K562 (cell line): ENCODE results near the gene PCBP3. TPM values are rescaled to one million over a fixed set of nuclear protein-coding genes. Genes with fewer than 3 reads are reported as not detected.

Source experiments
- ATAC-seq: fragments of 200-7000 bp; cut with Tn5 transposase; 3 replicates; pipeline ENCODE4 v1.9.1; 2020; ENCODE audit warnings: moderate library complexity
- BruUV-seq: library from RNA; stranded (reverse); fragments of 400-500 nt; replicated peaks from 2 replicates; lab custom pipeline; 2021; lab: Mats Ljungman, UMichigan
- CTCF ChIA-PET: fragments of 300-600 bp; formaldehyde crosslinking; extraction: SDS; loops from one replicate; lab custom pipeline; 2021; ENCODE audit warnings: low intra/inter-chr PET ratio; lab: Yijun Ruan, JAX
- POLR2A ChIA-PET: fragments of 300-600, 350-650 bp; sonication (Branson Sonifier 250); formaldehyde crosslinking; extraction: SDS; loops from one replicate; lab custom pipeline; 2021; ENCODE audit warnings: antibody characterized with exemption, inconsistent platforms; lab: Yijun Ruan, JAX
- DNase-seq, 4 experiments: peaks; one replicate each; pipeline versions ENCODE4 v3.0.0 to v3.0.0-alpha.2; 2011 to 2018; ENCODE audit warnings: low spot score in 3 of 4, mixed read lengths in 3 of 4; ENCODE audit errors: extremely low read depth in 1 of 4
- FAIRE-seq: peaks from 2 replicates; lab custom pipeline; 2011; peaks lifted over from hg19 to GRCh38; lab: Jason Lieb, UNC
- H2AFZ ChIP-seq: 2 replicates; pipeline ENCODE4 v1.6.0; 2011; ENCODE audit warnings: low read depth, low read length, control low read depth, inconsistent platforms
- H3K27ac ChIP-seq: fragments of 200-600 bp; 3 replicates; pipeline ENCODE4 v1.8.0; 2011; ENCODE audit warnings: low read depth, mild to moderate bottlenecking, control low read depth, inconsistent platforms, low read length, moderate library complexity, mixed read lengths; ENCODE audit errors: extremely low read depth
- H3K27me3 ChIP-seq, 2 experiments: fragments of 300-600 bp in 1 of 2; 2 replicates in 1 of 2; 3 replicates in 1 of 2; pipeline versions ENCODE4 v1.6.0 to v1.8.0; 2011; ENCODE audit warnings: inconsistent platforms in 2 of 2, low read length in 2 of 2, mild to moderate bottlenecking in 1 of 2, mixed read lengths in 1 of 2, moderate library complexity in 1 of 2; ENCODE audit not compliant: control insufficient read depth in 2 of 2, insufficient read depth in 2 of 2
- H3K36me3 ChIP-seq: fragments of 300-600 bp; 3 replicates; pipeline ENCODE4 v1.8.0; 2011; ENCODE audit warnings: mild to moderate bottlenecking, low read length, inconsistent platforms; ENCODE audit not compliant: control insufficient read depth, insufficient read depth
- H3K4me1 ChIP-seq, 2 experiments: fragments of 200-600 bp in 1 of 2; replicated peaks in 1 of 2; 2 replicates in 1 of 2; 3 replicates in 1 of 2; pipeline versions ENCODE4 v1.5.1 to v1.8.0; 2011; ENCODE audit warnings: inconsistent platforms in 2 of 2, low read length in 2 of 2, mild to moderate bottlenecking in 1 of 2, mixed read lengths in 1 of 2, moderate library complexity in 1 of 2; ENCODE audit not compliant: control insufficient read depth in 2 of 2, insufficient read depth in 2 of 2
- H3K4me2 ChIP-seq: 2 replicates; pipeline ENCODE4 v1.6.1; 2011; ENCODE audit warnings: low read length, control low read depth, inconsistent platforms, mixed read lengths; ENCODE audit not compliant: insufficient read depth
- H3K4me3 ChIP-seq: fragments of 200-600 bp; sonication (generic), shearing (Covaris generic); 2 replicates; pipeline ENCODE4 v1.5.1; 2016; ENCODE audit warnings: control low read depth, inconsistent platforms
- H3K79me2 ChIP-seq: fragments of 200-600 bp; 3 replicates; pipeline ENCODE4 v1.8.0; 2011; ENCODE audit warnings: low read length, inconsistent platforms; ENCODE audit not compliant: control insufficient read depth, insufficient read depth
- H3K9ac ChIP-seq, 2 experiments: 2 replicates each; pipeline versions ENCODE4 v1.6.0 to v1.6.1; 2011; ENCODE audit warnings: low read depth in 2 of 2, low read length in 2 of 2, control low read depth in 1 of 2, inconsistent platforms in 1 of 2, mild to moderate bottlenecking in 1 of 2, mixed read lengths in 1 of 2; ENCODE audit not compliant: insufficient read depth in 1 of 2
- H3K9me1 ChIP-seq: one replicate; pipeline ENCODE4 v1.6.0; 2011; ENCODE audit warnings: inconsistent platforms, mild to moderate bottlenecking, low read length, moderate library complexity; ENCODE audit not compliant: control insufficient read depth, insufficient read depth
- H3K9me3 ChIP-seq: replicated peaks from 2 replicates; pipeline ENCODE4 v1.5.1; 2011; ENCODE audit warnings: low read depth, low read length, inconsistent platforms; ENCODE audit not compliant: control insufficient read depth, insufficient read depth
- H4K20me1 ChIP-seq: replicated peaks from 2 replicates; pipeline ENCODE4 v1.6.1; 2011; ENCODE audit warnings: low read length, inconsistent platforms, mixed read lengths; ENCODE audit not compliant: control insufficient read depth, insufficient read depth
- CBX5 ChIP-seq: IDR thresholded peaks from 2 replicates; pipeline ENCODE4 v1.6.1; 2014; ENCODE audit warnings: low read depth, borderline replicate concordance
- FOXK2 ChIP-seq, 2 experiments: fragments of 450-650 bp; IDR thresholded peaks in 1 of 2; conservative IDR thresholded peaks in 1 of 2; 2 replicates each; pipeline ENCODE4 v1.6.1; 2016; ENCODE audit warnings: low read depth in 2 of 2, mild to moderate bottlenecking in 1 of 2
- HMGN3 ChIP-seq: IDR thresholded peaks from 2 replicates; pipeline ENCODE4 v1.6.1; 2011; ENCODE audit warnings: borderline replicate concordance, low read depth, mild to moderate bottlenecking, mixed read lengths, low read length; ENCODE audit not compliant: insufficient read length; ENCODE audit errors: extremely low read depth
- LEF1 ChIP-seq: fragments of 450-650 bp; IDR thresholded peaks from 2 replicates; pipeline ENCODE4 v1.6.1; 2016; ENCODE audit warnings: mild to moderate bottlenecking
- ZNF507 ChIP-seq: conservative IDR thresholded peaks from 2 replicates; pipeline ENCODE4 v1.6.1; 2017; ENCODE audit warnings: missing genetic modification characterization, missing compliant biosample characterization
- WGBS: fragments of 100-300 bp; shearing (Covaris generic); methylation state at CpG from one replicate; pipeline ENCODE4 v1.1.6; 2016; ENCODE audit warnings: low coverage, mixed read lengths; ENCODE audit not compliant: insufficient coverage; ENCODE audit errors: missing lambda C conversion rate; 5-methylcytosine and 5-hydroxymethylcytosine counted together
- in situ Hi-C: fragments of 300-500 bp; cut with MboI; formaldehyde crosslinking; loops from 4 replicates; pipeline ENCODE4 v1.15.0; 2018; ENCODE audit warnings: inconsistent platforms, mixed read lengths
- intact Hi-C: fragments of 100-400 bp; cut with micrococcal nuclease; formaldehyde crosslinking; loops from 2 replicates; pipeline ENCODE4 v1.14.2; 2022
- polyA plus RNA-seq, 8 experiments: library from polyadenylated mRNA; depleted of rRNA in 4 of 8; stranded (reverse) in 5 of 8; unstranded in 3 of 8; fragments of >200 nt; fragmentation: Nextera tagmentation in 2 of 8; fragmentation: Illumina TruSeq in 1 of 8; extraction: Ambion mirVana in 2 of 8; extraction: Trizol in 1 of 8; gene quantifications; 2 replicates each; pipeline versions ENCODE4 v1.2.1 to v1.2.3, GENCODE V29; 2011 to 2014; ENCODE audit warnings: inconsistent platforms in 1 of 8, missing spikeins in 1 of 8
- total RNA-seq, 7 experiments: library from RNA; depleted of rRNA in 6 of 7; stranded (reverse); fragments of >200 nt in 6 of 7; fragmentation: Illumina TruSeq in 2 of 7; extraction: Trizol in 2 of 7; gene quantifications; 2 replicates each; pipeline versions ENCODE4 v1.2.1 to v1.2.3, GENCODE V29; 2011 to 2021; ENCODE audit warnings: low replicate concordance in 1 of 7
- TF ChIP-seq, protein P1 (sequence below), 2 experiments: fragments of 450-650 bp; IDR thresholded peaks; 2 replicates each; pipeline ENCODE4 v1.6.1; 2016
- TF ChIP-seq, protein P2 (sequence below): fragments of 450-650 bp; IDR thresholded peaks from 2 replicates; pipeline ENCODE4 v1.7.0; 2016; ENCODE audit warnings: borderline replicate concordance
- TF ChIP-seq, protein P3 (sequence below): sonication (generic); formaldehyde crosslinking; IDR thresholded peaks from 2 replicates; pipeline ENCODE4 v1.8.1; 2023; ENCODE audit warnings: mild to moderate bottlenecking, missing genetic modification reagents, moderate library complexity

PCBP3 gene
- total and polyA plus RNA-seq, 9 of the 15 experiments (the other 6 are each of a cell fraction or from before 2014, with no cell fraction given) = 0.18 TPM; not detected in 8

DNA sequence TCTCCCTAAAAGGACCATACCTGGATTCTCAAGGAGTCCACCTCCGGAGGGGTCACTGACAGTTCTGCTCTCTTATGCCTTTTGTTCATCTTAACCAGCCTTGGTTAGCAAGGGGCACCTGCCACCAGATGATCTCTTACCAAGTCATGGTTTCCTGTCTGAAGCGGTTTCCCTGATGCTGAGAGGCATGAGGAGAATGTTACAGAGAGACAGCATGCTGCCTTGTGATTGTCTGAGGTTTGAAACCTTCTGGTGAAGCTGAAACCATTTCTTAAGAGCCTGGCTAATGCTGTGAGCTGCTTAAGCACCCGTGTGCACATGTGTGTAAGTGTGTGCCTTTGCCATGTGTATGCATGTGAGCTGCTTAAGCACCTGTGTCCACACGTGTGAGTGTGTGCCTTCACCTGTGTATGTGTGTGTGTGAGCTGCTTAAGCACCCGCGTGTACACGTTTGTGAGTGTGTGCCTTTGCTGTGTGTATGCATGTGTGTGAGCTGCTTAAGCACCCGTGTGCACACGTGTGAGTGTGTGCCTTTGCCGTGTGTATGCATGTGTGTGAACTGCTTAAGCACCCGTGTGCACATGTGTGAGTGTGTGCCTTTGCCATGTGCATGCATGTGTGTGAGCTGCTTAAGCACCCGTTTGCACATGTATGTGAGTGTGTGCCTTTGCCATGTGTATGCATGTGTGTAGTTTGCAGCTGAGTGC, 201.7 kb downstream of the PCBP3 start:
- CTCF ChIA-PET = no interaction called here
- ATAC-seq = no peak

DNA sequence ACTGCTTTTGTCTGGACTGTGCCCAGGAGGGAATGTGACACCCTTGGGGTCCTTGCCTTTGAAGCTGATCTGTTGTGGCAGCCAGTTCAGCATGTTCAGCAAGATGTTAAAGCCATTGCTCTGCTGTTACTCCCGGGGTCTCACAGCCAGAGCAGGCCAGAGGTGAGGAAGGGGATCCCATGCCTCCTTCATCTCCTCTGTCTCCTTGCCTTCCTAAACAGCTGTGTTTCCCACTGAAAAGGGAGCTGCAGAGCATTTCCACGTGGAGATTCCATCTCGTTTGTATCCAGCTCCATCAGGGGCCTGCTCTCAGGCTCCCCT, 202.2 kb downstream of the PCBP3 start:
- CTCF ChIA-PET = no interaction called here
- FAIRE-seq = no peak
- TF ChIP-seq FOXK2 (conservative IDR thresholded peaks at IDR 0.05 in 1 of 2, IDR thresholded peaks at IDR 0.05 in 1 of 2; ENCODE audit: low read depth in 2 of 2) (no peak), HMGN3 (no peak), CBX5 (no peak), ZNF507 (tag) (no peak)
- TF ChIP-seq, protein P1, sequence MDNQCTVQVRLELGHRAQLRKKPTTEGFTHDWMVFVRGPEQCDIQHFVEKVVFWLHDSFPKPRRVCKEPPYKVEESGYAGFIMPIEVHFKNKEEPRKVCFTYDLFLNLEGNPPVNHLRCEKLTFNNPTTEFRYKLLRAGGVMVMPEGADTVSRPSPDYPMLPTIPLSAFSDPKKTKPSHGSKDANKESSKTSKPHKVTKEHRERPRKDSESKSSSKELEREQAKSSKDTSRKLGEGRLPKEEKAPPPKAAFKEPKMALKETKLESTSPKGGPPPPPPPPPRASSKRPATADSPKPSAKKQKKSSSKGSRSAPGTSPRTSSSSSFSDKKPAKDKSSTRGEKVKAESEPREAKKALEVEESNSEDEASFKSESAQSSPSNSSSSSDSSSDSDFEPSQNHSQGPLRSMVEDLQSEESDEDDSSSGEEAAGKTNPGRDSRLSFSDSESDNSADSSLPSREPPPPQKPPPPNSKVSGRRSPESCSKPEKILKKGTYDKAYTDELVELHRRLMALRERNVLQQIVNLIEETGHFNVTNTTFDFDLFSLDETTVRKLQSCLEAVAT (IDR thresholded peaks at IDR 0.05) = no peak
- TF ChIP-seq, protein P2, sequence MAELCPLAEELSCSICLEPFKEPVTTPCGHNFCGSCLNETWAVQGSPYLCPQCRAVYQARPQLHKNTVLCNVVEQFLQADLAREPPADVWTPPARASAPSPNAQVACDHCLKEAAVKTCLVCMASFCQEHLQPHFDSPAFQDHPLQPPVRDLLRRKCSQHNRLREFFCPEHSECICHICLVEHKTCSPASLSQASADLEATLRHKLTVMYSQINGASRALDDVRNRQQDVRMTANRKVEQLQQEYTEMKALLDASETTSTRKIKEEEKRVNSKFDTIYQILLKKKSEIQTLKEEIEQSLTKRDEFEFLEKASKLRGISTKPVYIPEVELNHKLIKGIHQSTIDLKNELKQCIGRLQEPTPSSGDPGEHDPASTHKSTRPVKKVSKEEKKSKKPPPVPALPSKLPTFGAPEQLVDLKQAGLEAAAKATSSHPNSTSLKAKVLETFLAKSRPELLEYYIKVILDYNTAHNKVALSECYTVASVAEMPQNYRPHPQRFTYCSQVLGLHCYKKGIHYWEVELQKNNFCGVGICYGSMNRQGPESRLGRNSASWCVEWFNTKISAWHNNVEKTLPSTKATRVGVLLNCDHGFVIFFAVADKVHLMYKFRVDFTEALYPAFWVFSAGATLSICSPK = no peak
- TF ChIP-seq, protein P3, sequence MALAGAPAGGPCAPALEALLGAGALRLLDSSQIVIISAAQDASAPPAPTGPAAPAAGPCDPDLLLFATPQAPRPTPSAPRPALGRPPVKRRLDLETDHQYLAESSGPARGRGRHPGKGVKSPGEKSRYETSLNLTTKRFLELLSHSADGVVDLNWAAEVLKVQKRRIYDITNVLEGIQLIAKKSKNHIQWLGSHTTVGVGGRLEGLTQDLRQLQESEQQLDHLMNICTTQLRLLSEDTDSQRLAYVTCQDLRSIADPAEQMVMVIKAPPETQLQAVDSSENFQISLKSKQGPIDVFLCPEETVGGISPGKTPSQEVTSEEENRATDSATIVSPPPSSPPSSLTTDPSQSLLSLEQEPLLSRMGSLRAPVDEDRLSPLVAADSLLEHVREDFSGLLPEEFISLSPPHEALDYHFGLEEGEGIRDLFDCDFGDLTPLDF = no peak

More for the DNA sequence above, 201.7 kb downstream of the PCBP3 start:
- no peaks in the 10 kb centered on the region; the same call in 1 of the 2 replicates for H3K9me3 ChIP-seq
- no peak overlapping the region for H3K4me2 ChIP-seq
- no TSS peak for BruUV-seq
- under 1% methylated on average over 12 of the region's 12 CpGs for WGBS
- FAIRE-seq (no peak), DNase-seq (no peak)
- no peak overlapping the region for H3K9ac ChIP-seq
- in situ Hi-C loops = loop anchor here (25.0 kb wide), 1 partner anchor 883 kb away; no protein-coding TSS in a partner anchor
- no peaks in the 10 kb centered on the region for H4K20me1 ChIP-seq
- H3K4me1 ChIP-seq = no peaks in the 10 kb centered on the region
- no peaks in the 10 kb centered on the region for H3K9me1 ChIP-seq
- no peak overlapping the region for H2AFZ ChIP-seq
- no peaks in the 10 kb centered on the region for H3K36me3 ChIP-seq
- no peaks in the 10 kb centered on the region for H3K79me2 ChIP-seq
- peaks cover 11 to 32% of the 10 kb centered on the region in 2 experiments; a peak in 4 of 5 replicates for H3K27me3 ChIP-seq
- intact Hi-C loops = no loop called here
- H3K4me3 ChIP-seq = no peak overlapping the region
- H3K27ac ChIP-seq = no peak overlapping the region
- POLR2A ChIA-PET = interaction anchor here (1.1 kb wide), 1 partner anchor 25 kb away, joined by 3 read pairs; no protein-coding TSS in a partner anchor
- TF ChIP-seq LEF1 = no peak

More for the DNA sequence above, 202.2 kb downstream of the PCBP3 start:
- no peak overlapping the region for H3K4me3 ChIP-seq
- peaks cover 11 to 32% of the 10 kb centered on the region in 2 experiments; a peak in 4 of 5 replicates for H3K27me3 ChIP-seq
- no peak overlapping the region for H3K9ac ChIP-seq
- DNase-seq = no peak
- H3K36me3 ChIP-seq = no peaks in the 10 kb centered on the region
- in situ Hi-C loops (loop anchor here (25.0 kb wide), 1 partner anchor 883 kb away; no protein-coding TSS in a partner anchor), intact Hi-C loops (no loop called here)
- 0% methylated on average over 3 of the region's 3 CpGs for WGBS
- no peak overlapping the region for H3K27ac ChIP-seq
- POLR2A ChIA-PET = interaction anchor here (0.7 to 1.1 kb wide), 2 partner anchors 25 to 405 kb away, joined by 3 read pairs; no protein-coding TSS in a partner anchor
- no peaks in the 10 kb centered on the region; the same call in 1 of the 2 replicates for H3K9me3 ChIP-seq
- ATAC-seq = no peak
- H3K79me2 ChIP-seq = no peaks in the 10 kb centered on the region
- H2AFZ ChIP-seq = no peak overlapping the region
- H4K20me1 ChIP-seq = no peaks in the 10 kb centered on the region
- H3K4me1 ChIP-seq = no peaks in the 10 kb centered on the region
- no peaks in the 10 kb centered on the region for H3K9me1 ChIP-seq
- H3K4me2 ChIP-seq = no peak overlapping the region
- no TSS peak for BruUV-seq
